NT2/D1 (cell line): ENCODE measurements around the gene UGT1A10.

Experiments
- SUZ12 ChIP-seq: IDR thresholded peaks from 2 replicates; pipeline ENCODE4 v1.6.1; 2011; ENCODE audit not compliant: insufficient read length, insufficient read depth; ENCODE audit errors: extremely low read depth
- YY1 ChIP-seq: IDR thresholded peaks from 2 replicates; pipeline ENCODE4 v1.6.1; 2011; ENCODE audit not compliant: insufficient read length, insufficient read depth
- ZNF274 ChIP-seq: IDR thresholded peaks from 2 replicates; pipeline ENCODE4 v1.6.1; 2011; ENCODE audit warnings: mild to moderate bottlenecking, low read depth, low read length

DNA sequence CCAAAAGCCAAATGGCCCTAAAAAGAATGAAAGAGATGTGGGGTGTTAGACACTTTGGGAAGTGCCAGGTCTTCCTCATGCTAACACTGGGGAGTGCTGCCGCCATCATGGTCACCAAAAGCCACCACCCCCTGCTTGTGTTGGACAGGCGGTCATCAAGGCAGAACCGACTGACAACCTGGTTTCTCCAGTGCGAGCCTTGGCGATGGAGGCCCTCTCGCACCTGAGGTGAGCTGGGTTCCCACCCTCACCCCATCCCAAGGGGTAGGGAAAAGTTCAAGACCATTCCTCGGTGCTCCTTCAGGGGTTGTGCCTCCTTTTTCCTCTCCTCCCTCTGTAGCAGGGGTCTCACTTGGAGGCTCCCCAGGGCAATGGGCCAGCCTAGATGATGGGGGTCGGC, 175.5 kb downstream of the UGT1A10 start:
- no peak for TF ChIP-seq ZNF274
- TF ChIP-seq YY1 = no peak
- TF ChIP-seq SUZ12 = no peak
